ENCODE results near the gene SIMC1. TPM values are rescaled to one million over a fixed set of nuclear protein-coding genes. Genes with fewer than 3 reads are reported as not detected.

SIMC1 gene
- total RNA-seq, 1 donor from 2014 or later, result 35.7 TPM

GRCh38 chr5:176342766-176343458 is 104.7 kb downstream of the SIMC1 start:
- TF ChIP-seq, protein P1, sequence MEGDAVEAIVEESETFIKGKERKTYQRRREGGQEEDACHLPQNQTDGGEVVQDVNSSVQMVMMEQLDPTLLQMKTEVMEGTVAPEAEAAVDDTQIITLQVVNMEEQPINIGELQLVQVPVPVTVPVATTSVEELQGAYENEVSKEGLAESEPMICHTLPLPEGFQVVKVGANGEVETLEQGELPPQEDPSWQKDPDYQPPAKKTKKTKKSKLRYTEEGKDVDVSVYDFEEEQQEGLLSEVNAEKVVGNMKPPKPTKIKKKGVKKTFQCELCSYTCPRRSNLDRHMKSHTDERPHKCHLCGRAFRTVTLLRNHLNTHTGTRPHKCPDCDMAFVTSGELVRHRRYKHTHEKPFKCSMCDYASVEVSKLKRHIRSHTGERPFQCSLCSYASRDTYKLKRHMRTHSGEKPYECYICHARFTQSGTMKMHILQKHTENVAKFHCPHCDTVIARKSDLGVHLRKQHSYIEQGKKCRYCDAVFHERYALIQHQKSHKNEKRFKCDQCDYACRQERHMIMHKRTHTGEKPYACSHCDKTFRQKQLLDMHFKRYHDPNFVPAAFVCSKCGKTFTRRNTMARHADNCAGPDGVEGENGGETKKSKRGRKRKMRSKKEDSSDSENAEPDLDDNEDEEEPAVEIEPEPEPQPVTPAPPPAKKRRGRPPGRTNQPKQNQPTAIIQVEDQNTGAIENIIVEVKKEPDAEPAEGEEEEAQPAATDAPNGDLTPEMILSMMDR (IDR thresholded peaks at IDR 0.05; ENCODE audit: unreplicated experiment), result no peak
- no peaks in the 10 kb centered on the region for H3K9me3 Mint-ChIP-seq (ENCODE audit: low read depth)
- H3K36me3 Mint-ChIP-seq (ENCODE audit: insufficient read depth), result peaks cover 18% of the 10 kb centered on the region
- no peaks in the 10 kb centered on the region for H3K27me3 Mint-ChIP-seq
- no peak overlapping the region for H3K27ac Mint-ChIP-seq
- H3K4me3 Mint-ChIP-seq (ENCODE audit: low read depth), result no peak overlapping the region
- no peaks in the 10 kb centered on the region for H3K4me1 Mint-ChIP-seq (ENCODE audit: low read depth)
- DNase-seq (ENCODE audit: low spot score, unreplicated experiment), result no peak

DNA sequence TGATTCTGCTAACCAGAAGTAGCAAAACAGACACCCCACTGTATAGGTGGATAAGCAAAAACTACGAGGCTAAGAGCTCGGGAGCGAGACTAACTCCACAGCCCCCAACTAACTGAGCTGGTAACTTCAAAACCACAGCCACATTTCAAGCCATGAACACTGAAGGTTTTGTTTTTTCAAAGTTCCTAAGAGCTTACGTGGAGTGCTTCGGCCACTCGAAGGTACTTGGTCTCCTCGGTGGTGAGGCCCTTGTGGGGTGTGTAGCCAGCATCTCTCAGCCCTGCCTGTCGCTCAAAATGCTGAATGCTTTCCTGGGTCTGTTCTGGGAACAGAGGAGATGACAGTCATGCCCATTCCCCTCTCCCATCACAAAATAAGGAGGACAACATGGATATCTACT is 112.2 kb downstream of the SIMC1 start:
- Mint-ChIP-seq H3K27ac (no peak overlapping the region), H3K36me3 (ENCODE audit: insufficient read depth) (peaks cover 28% of the 10 kb centered on the region)

GRCh38 chr5:176352116-176352878 is 114.1 kb downstream of the SIMC1 start:
- no peak for DNase-seq (ENCODE audit: low spot score, unreplicated experiment)
- Mint-ChIP-seq H3K27ac (peak overlapping the region; percentile 43), H3K36me3 (ENCODE audit: insufficient read depth) (peaks cover 31% of the 10 kb centered on the region), H3K27me3 (no peaks in the 10 kb centered on the region), H3K4me1 (ENCODE audit: low read depth) (no peaks in the 10 kb centered on the region), H3K4me3 (ENCODE audit: low read depth) (no peak overlapping the region), H3K9me3 (ENCODE audit: low read depth) (no peaks in the 10 kb centered on the region)
- TF ChIP-seq, protein P1 (IDR thresholded peaks at IDR 0.05; ENCODE audit: unreplicated experiment), result no peak

More for the DNA sequence above, 112.2 kb downstream of the SIMC1 start:
- H3K4me3 Mint-ChIP-seq (ENCODE audit: low read depth), result no peak overlapping the region
- no peaks in the 10 kb centered on the region for H3K4me1 Mint-ChIP-seq (ENCODE audit: low read depth)
- TF ChIP-seq, protein P1 (IDR thresholded peaks at IDR 0.05; ENCODE audit: unreplicated experiment), result no peak
- H3K27me3 Mint-ChIP-seq, result no peaks in the 10 kb centered on the region
- H3K9me3 Mint-ChIP-seq (ENCODE audit: low read depth), result no peaks in the 10 kb centered on the region
- DNase-seq (ENCODE audit: low spot score, unreplicated experiment), result no peak

GRCh38 chr5:176353533-176353932 is 115.3 kb downstream of the SIMC1 start:
- TF ChIP-seq, protein P1 (IDR thresholded peaks at IDR 0.05; ENCODE audit: unreplicated experiment), result no peak
- no peaks in the 10 kb centered on the region for H3K4me1 Mint-ChIP-seq (ENCODE audit: low read depth)
- H3K9me3 Mint-ChIP-seq (ENCODE audit: low read depth), result no peaks in the 10 kb centered on the region
- peaks cover 32% of the 10 kb centered on the region for H3K36me3 Mint-ChIP-seq (ENCODE audit: insufficient read depth)
- no peaks in the 10 kb centered on the region for H3K27me3 Mint-ChIP-seq
- no peak overlapping the region for H3K4me3 Mint-ChIP-seq (ENCODE audit: low read depth)
- DNase-seq (ENCODE audit: low spot score, unreplicated experiment), result no peak
- H3K27ac Mint-ChIP-seq, result no peak overlapping the region

DNA sequence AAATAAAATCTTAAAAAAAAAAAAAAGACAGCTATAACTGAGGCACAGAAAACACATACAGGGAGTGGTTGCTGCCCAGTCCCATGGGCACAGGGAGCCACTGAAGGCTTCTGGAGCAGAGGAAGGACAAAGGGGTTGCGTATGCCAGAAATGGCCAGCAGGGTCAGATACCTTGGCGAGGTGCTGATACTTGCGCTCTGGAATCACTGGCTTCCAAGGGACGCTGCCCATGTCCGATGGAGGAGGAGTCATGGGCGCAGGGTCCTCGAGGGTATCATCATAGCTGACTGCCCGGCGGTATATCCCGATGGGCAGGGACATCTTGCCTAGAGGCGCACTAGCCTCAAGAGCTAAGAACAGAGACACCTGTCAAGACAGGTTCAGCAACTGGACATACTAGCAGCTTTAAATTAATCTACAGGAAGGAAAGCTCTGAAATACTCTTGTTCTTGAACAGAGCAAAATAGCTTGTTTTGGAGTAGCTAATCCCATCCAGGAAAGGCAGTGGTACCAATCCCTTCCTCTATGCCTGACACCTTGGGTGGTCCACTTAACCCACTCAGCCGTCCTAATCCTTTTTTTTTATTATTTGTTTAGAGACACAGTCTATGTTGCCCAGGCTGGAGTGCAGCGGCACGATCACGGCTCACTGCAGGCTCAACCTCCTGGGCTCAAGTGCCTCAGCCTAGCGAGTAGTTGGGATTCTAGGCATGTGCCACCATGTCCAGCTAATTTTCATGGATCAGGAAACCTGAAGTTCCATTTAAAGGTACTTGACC is 117.4 kb downstream of the SIMC1 start:
- H3K36me3 Mint-ChIP-seq (ENCODE audit: insufficient read depth), result peaks cover 24% of the 10 kb centered on the region
- H3K27ac Mint-ChIP-seq, result no peak overlapping the region

More for the DNA sequence above, 117.4 kb downstream of the SIMC1 start:
- Mint-ChIP-seq H3K4me1 (ENCODE audit: low read depth) (peaks cover 5% of the 10 kb centered on the region), H3K9me3 (ENCODE audit: low read depth) (no peaks in the 10 kb centered on the region), H3K27me3 (no peaks in the 10 kb centered on the region), H3K4me3 (ENCODE audit: low read depth) (no peak overlapping the region)
- no peak for DNase-seq (ENCODE audit: low spot score, unreplicated experiment)
- TF ChIP-seq, protein P1 (IDR thresholded peaks at IDR 0.05; ENCODE audit: unreplicated experiment), result peak; percentile 21

Measured in progenitor cell of endocrine pancreas (in vitro differentiated cells).